ENCODE results near the gene CSH1.
A peak's percentile ranks its signal among the peaks of the same experiment; 100 is the strongest.
"Not testable (repeated sequence)": the region's sequence is repeated elsewhere in the genome, so short reads cannot be mapped to it uniquely, and the experiment has no call there.

CSH1 gene

DNA sequence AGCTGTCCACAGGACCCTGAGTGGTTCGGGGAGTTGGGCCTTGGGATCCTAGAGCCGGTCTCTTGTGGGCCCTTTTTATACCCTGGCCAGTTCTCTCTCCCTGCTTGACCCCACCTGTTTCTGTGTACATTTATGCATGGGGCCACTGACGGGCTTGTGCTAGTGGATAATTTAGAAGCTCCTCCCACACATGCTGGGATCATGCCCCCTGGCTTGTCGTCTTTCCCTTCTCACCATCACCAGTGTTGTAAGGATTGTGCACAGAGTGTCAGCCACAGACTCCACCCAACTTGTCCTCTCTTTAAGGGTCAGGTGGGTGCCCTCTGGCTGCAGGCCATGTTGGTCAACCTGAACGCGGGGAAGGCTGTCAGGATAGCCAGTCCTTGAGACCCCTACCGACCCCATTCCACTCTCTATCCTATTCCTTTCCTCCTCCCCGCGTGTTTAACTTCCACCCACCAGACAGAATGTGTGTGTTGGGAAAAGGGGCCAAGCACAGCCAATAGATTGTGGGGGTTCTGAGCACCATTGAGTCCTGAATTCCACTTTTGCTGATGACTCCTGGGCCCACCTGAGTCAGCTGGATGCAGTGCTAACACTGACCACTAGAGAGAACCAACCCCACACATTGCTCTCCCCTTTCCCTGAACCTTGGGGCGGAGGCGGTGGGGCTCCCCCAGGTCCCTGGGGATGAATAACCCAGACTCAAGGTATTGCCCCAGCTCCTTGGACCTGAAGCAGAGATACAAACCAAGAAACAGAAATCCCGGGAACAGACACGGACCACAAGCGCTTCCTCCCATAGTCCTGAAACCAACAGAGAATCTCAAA lies at the start of gene CSH1:
Gene CSH1, minus strand, starts transcription at position 51 of the 831 bp plus-strand sequence. CDS start 63 bp downstream, outside the sequence.
- DNase-seq = not testable (repeated sequence)

GRCh38 chr17:63945784-63946439 lies 49.5 kb upstream of the CSH1 start:
- DNase-seq = no peak

DNA sequence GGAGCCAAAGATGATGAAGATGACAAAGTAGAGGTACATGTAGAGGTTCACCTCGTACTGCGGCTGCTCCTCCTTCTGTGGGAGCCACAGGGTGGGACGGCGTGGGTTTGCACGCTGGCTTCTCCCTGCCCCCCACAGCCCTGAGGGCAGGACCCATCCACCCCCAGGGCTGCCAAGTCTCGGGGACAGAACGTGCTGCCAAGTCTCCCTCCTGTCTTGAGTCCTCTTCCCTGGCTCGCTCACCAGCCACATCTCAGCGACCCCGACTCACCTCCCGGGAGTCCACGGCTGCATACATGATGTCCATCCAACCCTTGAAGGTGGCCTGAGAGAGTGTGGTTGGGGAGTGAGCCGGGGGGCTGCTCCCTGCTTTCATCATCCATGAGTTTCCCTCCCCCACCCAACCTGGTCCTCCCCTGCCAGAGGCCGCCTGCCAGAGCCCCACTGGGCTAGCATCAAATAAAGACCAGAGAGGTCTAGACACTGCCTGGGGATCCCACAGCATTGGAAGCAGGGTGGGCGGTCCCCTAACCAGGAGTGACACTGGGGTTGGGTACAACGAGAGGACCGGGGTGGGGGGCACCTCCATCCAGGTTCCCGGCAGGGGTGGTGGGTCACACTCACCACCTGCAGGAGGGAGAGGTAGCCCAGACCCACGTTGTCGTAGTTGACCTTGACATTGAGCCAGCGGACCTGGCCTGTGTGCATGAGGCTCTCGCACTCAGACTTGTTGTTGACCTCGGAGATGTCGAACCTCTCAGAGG lies 48.5 kb upstream of the CSH1 start:
- DNase-seq = no peak

DNA sequence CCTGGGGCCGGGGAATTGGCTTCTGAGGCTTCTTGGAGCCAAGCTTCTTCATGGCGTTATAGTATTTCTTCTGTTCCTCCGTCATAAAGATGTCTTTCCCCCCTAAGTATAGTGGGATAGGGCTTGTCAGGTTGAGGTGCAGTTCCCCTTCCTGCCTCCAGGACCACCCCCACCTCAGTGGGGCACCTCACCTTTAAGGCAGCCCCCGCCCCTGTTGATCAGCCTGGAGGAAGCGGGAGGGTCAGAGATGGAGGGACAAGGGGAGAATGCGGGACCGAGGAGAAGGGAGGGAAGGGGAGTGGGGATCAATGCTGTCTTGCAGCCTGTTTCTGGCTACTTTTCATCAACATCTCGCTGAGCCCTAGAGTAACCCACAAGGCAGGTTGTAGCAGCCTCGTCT lies 47.4 kb upstream of the CSH1 start:
- no peak for DNase-seq

DNA sequence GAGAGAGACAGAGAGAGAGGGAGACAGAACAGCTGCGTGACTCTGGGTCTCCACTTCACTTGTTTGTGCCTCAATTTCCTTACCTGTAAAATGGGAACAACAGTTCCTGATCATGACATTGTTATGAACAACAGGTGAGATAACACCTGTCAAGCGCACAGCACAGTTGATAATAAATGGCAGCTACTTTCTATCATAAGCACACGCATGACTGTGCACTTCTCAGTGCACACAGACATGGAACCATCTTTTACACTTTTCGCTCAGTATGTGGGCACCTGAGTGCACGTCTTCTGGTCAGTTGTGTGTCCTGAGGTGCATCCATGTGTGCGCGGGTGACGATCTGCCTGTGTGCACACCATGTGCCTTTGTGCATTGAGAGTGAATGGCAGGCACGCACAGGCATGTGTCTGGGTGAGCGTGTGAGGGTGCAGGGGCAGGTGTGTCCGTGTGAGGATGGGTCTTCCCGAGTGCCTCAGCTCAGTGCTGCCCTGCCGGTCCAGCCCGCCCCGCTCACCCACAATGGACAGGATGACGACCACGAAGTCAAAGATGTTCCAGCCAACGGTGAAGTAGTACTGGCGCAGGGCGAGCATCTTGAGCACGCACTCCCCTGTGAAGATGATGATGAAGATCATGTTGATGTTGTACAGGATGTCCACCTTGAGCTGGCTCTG lies 46.1 kb upstream of the CSH1 start:
- no peak for DNase-seq

- DNase-seq = no peak
These were observed 45.4 kb upstream of the CSH1 start for GRCh38 chr17:63941751-63942150.

GRCh38 chr17:63941162-63941561 lies 44.8 kb upstream of the CSH1 start:
- DNase-seq = no peak

DNA sequence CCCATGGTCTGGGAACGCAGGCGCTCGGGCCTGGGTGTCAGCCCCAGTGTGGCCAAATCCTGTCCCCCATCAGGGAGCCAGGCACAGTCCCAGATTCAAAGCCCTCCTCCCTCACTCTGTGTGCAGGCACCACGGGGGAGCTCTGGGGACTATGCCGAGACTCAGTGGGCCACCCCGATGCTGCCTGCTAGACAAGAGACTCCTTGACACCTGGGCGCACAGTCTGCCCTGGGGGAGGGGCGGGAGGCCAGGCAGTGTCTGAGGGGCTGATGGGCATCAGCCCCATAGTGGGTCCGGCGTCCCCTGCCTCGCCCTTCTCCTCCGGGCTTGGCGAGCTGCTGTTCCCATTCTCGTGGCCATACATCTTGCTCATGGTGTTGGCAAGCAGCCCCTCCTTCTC lies 44.2 kb upstream of the CSH1 start:
- no peak for DNase-seq

DNA sequence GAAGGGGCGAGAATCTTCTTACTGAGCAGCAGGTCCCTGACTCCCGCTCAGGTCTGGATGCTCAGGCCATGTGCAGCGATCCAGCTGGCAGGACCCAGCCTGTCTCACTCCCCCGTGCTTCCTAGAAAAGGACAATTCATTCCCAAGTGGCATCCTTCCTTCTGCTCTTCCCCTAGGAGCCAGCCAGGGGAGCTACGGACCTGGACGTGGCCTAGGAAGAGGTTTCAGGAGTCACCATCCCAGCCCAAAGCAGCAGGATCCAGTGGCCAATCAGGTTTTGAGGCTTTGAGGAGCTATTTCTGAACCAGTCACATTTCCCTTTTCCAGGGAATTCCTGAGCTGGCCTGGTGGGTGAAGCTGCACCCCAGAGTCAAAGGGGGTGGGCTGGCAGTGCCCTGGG lies 43.5 kb upstream of the CSH1 start:
- no peak for DNase-seq

DNA sequence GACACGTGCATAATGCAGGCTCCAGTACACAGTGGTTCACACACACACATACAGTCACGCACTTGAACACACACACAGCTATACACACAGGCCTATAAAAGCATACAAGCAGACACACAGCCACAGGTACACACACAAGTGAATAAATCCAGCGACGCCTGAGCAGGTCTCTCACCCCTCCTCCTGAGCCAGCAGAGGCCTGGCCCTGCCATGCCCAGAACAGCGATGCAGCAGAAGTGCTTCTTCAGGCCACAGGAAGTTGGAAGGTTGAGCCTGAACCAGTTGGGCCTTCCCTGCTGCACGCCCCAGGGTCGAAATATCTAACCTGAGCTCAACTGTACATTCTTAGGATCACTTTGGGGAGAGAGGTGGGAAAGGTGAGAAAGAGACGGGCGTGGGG lies 43.0 kb upstream of the CSH1 start:
- DNase-seq = no peak

DNA sequence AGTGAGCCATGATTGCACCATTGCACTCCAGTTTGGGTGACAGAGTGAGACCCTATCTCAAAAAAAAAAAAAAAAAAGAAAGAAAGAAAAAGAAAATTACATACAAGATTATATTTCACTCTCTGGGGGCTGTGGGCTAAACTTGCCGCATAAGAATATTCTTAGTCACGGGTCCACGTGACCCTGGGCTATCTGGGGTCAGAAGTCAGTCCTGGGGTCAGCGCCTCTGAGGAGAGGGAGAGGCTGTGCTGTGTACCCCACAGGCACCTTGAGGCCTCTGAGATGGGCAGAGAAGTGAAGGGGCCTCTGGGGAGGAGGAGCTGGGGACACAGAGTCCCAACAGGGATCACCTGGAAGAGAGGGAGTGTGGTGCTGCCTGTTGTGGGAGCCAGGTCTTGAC lies 41.5 kb upstream of the CSH1 start:
- DNase-seq = no peak

GRCh38 chr17:63937319-63937718 lies 40.9 kb upstream of the CSH1 start:
- no peak for DNase-seq

GRCh38 chr17:63934183-63935112 lies 38.1 kb upstream of the CSH1 start:
- DNase-seq = no peak

GRCh38 chr17:63933598-63933997 lies 37.2 kb upstream of the CSH1 start:
- no peak for DNase-seq

GRCh38 chr17:63932721-63933120 lies 36.3 kb upstream of the CSH1 start:
- DNase-seq = no peak

DNA sequence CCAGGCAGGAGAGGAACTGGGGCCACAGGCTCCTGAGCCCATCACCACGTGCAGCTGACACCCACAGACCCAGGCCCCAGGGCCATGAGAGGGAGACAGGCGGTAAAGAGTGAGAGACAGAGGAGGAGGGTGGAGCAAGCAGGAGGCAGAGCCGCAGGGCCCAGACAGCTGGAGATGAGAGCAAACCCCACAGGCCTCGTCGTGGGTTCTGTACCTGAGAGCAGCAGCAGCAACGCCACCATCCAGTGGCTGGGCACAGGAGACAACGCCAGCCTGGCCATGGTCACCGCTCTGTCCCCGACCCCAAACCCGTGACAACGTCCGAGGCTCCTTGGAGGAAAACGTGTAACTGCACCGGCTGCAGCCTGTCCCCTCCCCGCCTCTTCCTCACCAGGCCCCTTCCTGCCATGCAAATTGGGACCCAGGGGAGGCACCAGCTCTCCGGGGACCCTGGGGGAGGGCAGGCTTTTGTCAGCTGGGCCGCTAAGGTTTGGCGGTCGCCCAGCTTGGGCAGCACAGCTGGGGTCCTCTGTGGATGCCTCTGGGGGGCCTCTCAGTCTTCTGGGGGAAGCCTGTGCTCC lies 35.7 kb upstream of the CSH1 start, which contains the start of gene CD79B:
Gene CD79B, minus strand, starts transcription at position 351 of the 581 bp plus-strand sequence. Its CDS starts 70 bp downstream, at position 281.
- DNase-seq = peak; percentile 31

- peak; percentile 51 for DNase-seq
These were observed 34.7 kb upstream of the CSH1 start for GRCh38 chr17:63930951-63931575.

DNA sequence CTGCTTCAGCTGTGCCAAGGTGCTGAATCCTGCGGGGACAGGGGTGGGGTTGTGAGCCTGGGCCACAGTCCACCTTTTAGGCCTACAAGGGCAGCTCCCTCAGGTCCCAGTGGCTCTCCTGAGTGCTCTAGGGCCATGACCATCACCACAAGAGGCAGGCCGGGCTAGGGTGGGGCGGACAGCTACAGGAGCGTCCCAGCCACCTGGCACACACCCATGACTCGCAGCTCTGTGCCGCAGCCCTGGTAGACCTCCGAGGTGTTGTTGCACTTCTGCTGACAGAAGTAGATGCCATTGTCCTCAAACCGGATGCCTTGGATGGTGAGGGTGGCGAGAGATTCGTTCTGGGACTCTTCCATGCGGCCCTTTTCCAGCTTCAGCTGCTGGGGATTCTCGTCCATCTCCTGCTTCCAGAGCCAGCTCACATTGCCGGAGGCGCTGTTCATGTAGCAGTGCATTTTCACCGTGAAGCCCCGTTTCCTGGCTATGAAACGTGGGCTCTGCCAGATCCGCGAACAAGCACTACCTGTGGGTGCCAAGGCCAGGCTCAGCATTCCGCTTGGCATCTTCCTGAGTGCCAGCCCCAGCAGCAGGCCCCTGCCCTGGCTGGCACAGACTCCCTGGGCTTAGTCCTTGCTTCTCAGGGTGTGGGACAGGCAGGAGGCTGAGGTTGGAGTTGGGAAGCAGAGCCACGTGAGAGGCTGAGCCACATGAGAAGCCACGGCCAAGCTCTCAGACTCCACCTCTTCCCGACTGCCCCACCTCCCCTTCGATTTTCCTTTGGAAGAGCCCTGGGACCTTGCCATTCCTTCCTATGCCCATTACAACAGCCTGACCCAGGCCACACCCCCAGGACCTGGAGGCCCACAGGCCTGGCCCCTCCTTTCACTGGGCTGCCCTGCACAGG lies 33.7 kb upstream of the CSH1 start:
- no peak for DNase-seq

GRCh38 chr17:63928966-63929695 lies 32.8 kb upstream of the CSH1 start:
- DNase-seq = no peak
